Transverse colon (tissue), 4 donors: ENCODE results near the gene ULBP2.

Experiments
- CTCF ChIP-seq, 5 experiments: fragments of 200-600 bp in 3 of 5; fragments of 450-650 bp in 2 of 5; sonication (generic) in 3 of 5; IDR thresholded peaks; 1 replicate in 2 of 5; 2 replicates in 3 of 5; pipeline ENCODE4 v1.5.1; 2016 to 2017; ENCODE audit warnings: antibody characterized with exemption in 5 of 5, inconsistent platforms in 3 of 5, mild to moderate bottlenecking in 2 of 5, moderate library complexity in 1 of 5
- POLR2A ChIP-seq: fragments of 450-650 bp; IDR thresholded peaks from one replicate; pipeline ENCODE4 v1.6.1; 2016; ENCODE audit warnings: antibody characterized with exemption, mild to moderate bottlenecking, moderate library complexity
- POLR2AphosphoS5 ChIP-seq, 3 donors: sonication (generic); formaldehyde crosslinking; IDR thresholded peaks; one replicate each; pipeline ENCODE4 v1.6.1; 2016; ENCODE audit warnings: antibody characterized with exemption in 3 of 3

- no peak for TF ChIP-seq CTCF (IDR thresholded peaks at IDR 0.05)
- no peak for TF ChIP-seq POLR2A
- no peak for TF ChIP-seq POLR2AphosphoS5 (IDR thresholded peaks at IDR 0.05)
These were observed 6.8 kb downstream of the ULBP2 start for GRCh38 chr6:149948616-149949015.
